Left cardiac atrium (tissue), 4 donors: ENCODE results near the gene CALHM6. TPM values are rescaled to one million over a fixed set of nuclear protein-coding genes. Genes with fewer than 3 reads are reported as not detected.

ENCODE experiments used
- ATAC-seq, 2 donors: fragments of 200-7000 bp; cut with Tn5 transposase; one replicate each; pipeline ENCODE4 v1.9.1; 2020; ENCODE audit warnings: mild to moderate bottlenecking in 2 of 2, moderate library complexity in 2 of 2
- DNase-seq: peaks from one replicate; pipeline ENCODE4 v3.0.0-alpha.2; 2020
- intact Hi-C, 2 donors: fragments of 100-400 bp; cut with DNase I; formaldehyde crosslinking; loops; one replicate each; pipeline versions ENCODE4 v1.14.1 to v1.15.1; 2022 to 2023
- total RNA-seq, 2 donors: library from RNA; stranded (reverse); fragmentation: NEBNext Ultra II Directional; extraction: Animal tissue kit (Norgen Biotek cat#: 25700); gene quantifications; one replicate each; pipeline ENCODE4 v1.2.1, GENCODE V29; 2021
- donor health status: DM: no; HTN: yes; CAD: no.
- donor health status: DM: no; HTN: yes; CAD: no; lungs with severe emphysema.
- donor health status: DM: yes; HTN: yes; CAD: no.
- donor health status: Dilated cardiomyopathy.

The CALHM6 gene
- total RNA-seq, 2 donors from 2014 or later = 2.3 to 3.9 TPM

DNA sequence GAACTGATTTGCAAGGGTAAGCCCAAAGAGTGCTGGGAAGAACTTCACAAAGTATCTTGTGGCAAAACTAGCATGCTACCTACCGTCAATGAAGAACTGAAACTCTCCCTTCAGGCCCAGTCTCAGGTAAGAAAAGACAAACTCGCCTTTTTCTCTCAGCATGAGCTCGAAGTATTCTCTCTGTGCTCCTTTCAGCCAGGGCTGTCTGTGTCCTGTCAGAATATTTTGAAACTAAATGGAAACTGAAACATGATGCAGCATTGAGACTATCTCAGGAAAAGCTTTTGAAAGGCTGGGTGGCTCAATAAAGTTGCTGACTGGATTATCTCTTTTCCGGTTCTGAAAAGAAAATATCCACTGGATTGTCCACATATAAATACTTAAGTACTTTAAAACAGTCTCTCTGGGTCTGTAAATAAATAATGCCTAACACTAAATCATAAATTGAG lies 51.0 kb downstream of the CALHM6 start:
- intact Hi-C loops = no loop called here
- ATAC-seq = peak; percentile 49 to 69
- no peak for DNase-seq

DNA sequence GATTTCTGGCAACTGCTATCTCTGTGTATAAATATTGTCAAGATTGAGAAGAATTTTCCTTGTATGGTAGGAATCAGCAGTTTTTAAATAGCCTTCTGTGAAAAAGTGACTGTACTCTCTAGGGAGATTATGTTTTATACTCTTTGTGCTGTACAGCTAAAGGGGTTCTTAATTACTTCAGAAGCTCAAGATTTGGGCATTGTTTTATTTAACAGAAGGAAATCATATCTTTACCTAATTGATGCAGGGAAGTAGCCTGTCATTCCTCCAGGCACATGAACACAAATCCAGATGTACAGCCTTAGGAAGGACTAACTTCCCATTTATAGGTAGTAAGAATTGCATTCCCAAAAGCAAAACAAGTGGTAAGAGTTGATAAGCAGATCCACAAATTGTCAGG lies 51.6 kb downstream of the CALHM6 start:
- intact Hi-C loops = no loop called here
- DNase-seq (no peak), ATAC-seq (peak in 1 of 2 donors; percentile 20)

Other genes with a start within 250 kb of the CALHM6 start
- 10 to 100 TPM; 28.0 to 35.0 TPM for gene TSPYL4, start 207.3 kb upstream of the CALHM6 start, total RNA-seq
- gene TSPYL1, start 181.4 kb upstream of the CALHM6 start, total RNA-seq = 10 to 100 TPM; 78.2 to 90.8 TPM
- 10 to 100 TPM; 30.3 to 34.4 TPM for gene DSE, start 90.4 kb upstream of the CALHM6 start, total RNA-seq
- 1 to 10 TPM; 2.5 to 3.0 TPM for gene CALHM5, start 50.3 kb downstream of the CALHM6 start, total RNA-seq
- under 1 TPM; 0.24 TPM for gene TRAPPC3L, start 84.3 kb downstream of the CALHM6 start, total RNA-seq
- gene CALHM4, start 92.4 kb downstream of the CALHM6 start, total RNA-seq = not detected
- gene RWDD1, start 110.1 kb downstream of the CALHM6 start, total RNA-seq = 10 to 100 TPM; 52.7 to 61.5 TPM
- gene RSPH4A, start 155.1 kb downstream of the CALHM6 start, total RNA-seq = under 1 TPM; 0.12 to 0.31 TPM
- 1 to 10 TPM; 4.3 to 6.6 TPM for gene ZUP1, start 207.4 kb downstream of the CALHM6 start, total RNA-seq
- gene KPNA5, start 219.8 kb downstream of the CALHM6 start, total RNA-seq = 10 to 100 TPM in 1 of 2 donors, 1 to 10 TPM in 1; 9.1 to 12.8 TPM